HG02943 (cell line): ENCODE data around the gene CAMKMT.

Experiments
- ATAC-seq: cut with Tn5 transposase; IDR thresholded peaks from one replicate; pipeline ENCODE4 v1.9.1; 2021; ENCODE audit warnings: mild to moderate bottlenecking, low read depth, moderate library complexity; ENCODE audit not compliant: unreplicated experiment

The CAMKMT gene

DNA sequence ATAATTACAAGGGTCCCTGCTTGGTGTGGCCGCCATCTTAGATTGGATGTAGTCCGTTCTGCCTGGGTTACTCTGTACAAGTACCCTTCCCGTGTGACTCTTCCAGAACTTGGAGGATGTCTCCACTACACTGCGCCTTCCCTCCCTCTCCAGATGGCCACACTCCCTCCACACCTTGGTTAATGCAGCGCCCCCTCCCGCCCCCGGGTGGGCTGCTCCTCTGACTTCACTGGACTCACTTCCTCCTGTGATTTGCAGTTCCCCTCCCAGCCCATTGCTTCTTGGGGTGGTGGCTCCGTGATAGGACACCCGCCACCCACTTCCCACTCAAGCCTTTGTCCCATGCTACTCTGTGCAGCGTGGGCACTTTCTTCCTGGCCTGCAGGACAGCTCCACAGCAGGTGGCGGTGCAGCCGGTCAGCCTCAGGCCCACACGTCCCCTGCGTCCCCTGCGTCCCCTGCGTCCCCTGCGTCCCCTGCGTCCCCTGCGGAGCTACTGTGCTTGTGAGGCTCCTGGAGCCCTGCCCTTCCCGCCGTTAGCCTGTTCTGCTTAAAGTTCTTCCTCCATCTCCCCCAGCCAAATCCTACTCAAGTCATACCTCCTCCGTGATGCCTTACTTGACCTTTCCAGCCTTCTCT, 449.3 kb downstream of the CAMKMT start:
- ATAC-seq: no peak

DNA sequence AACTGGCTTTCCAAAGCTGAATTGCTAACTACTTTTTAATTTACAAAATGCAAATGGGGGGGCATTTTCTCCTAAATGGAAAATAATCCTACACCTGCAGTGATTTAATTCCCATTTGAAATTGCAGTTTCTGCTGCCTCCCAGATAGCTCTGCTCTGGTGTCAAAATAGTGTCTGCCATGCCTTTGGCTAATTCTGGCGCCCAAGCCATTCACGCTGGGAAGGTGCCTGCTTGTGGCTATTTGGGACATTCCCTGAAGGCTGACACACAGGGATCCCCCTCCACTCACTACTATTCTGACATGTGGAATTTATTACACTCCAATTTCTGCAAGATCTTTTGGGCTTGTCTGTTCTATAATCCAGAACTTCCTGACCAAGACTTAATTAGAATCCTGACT, 451.4 kb downstream of the CAMKMT start:
- ATAC-seq: no peak

DNA sequence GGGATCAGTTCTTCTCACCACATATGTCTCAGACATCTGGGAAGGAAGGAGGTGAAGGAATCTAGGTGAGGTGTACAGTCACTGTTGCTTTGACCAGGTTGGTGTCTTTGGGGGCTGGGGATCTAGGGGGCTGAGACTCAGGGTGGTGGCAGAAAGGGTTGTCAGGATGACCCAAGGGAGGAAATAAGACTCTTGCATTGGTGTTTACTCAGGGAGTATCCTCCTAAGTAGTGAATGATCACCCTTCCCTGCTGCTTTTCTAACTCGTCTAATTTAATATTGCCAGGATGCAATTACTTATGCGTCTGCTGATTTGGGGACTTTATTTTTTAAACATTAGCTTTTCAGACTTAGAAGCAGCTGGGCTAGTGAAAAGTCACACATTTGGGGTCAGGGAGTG, 451.9 kb downstream of the CAMKMT start:
- ATAC-seq: no peak

DNA sequence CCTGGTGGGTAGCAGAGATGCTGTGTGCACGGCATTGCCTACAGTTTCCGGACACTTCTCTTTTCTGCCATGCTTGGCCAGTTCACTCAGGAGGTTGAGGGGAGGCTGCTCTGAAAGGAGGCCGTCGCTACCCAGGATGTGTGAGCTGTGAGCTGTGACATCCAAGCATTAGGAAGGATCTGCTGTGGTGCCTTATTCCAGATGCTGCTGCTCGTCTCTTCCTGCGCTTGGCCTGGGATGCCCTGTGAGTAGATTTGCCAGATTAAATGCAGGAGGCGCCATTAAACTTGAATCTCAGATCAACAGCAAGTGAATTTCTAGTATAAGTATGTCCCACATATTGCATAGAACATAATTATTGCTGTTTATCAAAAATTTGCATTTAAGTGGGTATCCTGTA, 455.5 kb downstream of the CAMKMT start:
- no peak for ATAC-seq

DNA sequence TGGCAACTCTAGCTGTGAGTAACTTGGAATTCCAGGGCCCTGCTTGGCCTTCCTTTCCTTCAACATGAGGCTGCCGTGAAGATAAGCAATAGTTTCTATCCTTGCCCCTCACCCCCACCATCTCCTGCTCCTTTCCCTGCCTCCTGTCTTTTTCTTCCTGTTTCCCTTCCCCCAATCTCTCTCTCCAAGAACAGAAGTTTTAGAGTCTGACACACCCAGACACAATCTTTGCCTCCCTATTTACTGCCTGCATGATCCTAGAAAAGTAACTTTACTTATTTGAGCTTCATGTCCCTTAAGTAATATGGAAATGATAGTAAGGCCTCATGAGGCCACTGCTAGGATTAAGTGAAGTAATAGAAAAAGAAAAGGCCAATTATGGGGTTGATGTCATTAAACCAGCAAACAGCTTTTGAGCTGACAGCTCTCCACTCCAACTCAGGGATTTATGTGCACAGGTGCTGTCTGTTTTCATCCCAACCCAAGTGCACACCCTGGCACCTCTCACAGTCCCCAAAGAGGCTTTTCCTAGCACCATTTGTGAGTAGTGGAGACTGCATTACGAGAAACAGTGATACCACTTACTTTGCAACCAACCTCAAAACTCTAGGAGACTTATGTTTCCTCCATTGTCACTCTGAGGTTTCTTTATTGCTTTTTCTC, 456.1 kb downstream of the CAMKMT start:
- ATAC-seq: no peak

DNA sequence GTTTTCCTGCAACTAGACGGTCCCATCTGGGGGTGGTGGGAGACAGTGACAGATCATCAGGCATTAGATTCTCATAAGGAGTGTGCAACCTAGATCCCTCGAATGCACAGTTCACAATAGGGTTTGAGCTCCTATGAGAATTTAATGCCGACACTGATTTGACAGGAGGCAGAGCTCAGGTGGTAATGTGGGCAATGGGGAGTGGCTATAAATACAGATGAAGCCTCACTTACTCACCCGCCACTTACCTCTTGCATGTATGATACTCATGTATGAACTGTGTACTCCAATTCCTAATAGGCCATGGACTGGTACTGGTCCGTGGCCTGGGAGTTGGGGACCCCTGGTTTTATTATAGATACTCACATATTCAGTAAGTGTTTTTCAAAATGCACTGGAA, 457.3 kb downstream of the CAMKMT start:
- no peak for ATAC-seq

DNA sequence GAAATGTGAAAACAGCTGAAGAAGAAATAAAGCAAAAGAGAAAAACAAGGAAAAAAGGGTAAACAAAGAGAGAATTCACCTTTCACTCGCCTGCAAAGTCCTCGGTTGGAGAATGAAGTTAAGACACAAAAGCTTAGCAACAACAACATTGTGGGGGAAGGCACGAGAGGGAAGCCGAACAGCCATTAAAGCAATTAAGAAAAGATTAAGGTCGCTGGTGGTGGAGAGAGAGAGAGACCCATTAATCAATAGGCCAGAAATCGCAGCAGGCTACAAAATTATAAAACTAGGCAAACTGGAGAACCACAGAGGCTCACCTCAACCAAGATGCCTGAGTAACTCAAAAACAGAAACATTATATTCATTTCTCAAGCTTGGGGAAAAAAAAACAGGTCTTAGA, 459.8 kb downstream of the CAMKMT start:
- no peak for ATAC-seq

DNA sequence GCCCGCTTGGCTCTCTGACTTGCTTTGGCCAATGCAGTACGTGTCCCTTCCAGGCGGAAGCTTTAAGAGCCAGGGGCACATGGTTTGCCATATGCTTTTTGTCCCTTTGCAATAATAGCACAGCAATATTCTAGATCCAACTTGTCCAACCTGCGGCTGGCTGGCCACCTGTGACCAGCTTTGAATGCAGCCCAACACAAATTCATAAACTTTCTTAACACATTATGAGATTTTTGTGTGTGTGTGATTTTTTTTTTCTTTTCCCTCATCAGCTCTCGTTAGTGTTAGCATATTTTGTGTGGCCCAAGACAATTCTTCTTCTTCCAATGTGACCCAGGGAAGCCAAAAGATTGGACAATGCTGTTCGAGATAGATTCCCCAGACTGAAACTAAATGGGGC, 460.4 kb downstream of the CAMKMT start:
- no peak for ATAC-seq
